ENCODE data around the gene TAMALIN. TPM values are rescaled to one million over a fixed set of nuclear protein-coding genes. Genes with fewer than 3 reads are reported as not detected.

TAMALIN gene
- total RNA-seq, 1 donor from 2014 or later: 20.3 TPM

DNA sequence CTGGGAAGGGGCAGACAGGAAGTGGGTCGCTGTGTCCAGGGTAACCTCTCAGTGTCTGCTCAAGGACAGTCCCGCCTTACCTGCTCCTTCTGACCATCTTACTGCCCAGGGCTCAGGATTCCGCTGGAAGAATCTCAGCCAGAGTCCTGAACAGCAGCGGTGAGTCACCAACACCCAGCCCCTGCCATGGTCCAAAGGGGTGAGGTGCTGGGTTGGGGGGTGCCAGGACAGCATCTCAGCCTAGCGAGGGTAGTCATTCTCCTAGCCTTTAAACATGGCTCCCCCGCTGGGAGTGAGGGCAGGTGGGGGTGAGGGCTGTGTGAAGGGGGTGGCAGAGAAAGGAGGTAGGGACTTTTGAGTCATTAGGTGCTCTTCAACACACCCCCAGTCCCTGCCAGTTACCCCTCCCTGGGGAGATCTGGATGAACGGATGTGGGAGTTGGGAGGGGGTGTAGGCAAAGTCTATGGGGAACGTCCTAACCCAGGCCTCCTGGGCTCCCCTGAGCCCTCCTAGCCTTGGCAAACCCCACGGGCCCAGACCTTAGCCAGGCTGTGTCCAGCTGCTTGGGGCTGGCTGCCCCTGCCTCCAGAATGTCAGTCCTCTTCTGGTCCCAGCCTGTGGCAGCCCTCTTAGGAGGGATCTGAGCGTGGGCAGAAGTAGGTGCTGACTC is 2.5 kb downstream of the TAMALIN start:
- intact Hi-C loops (cut with DNase I): no loop called here
- ATAC-seq (peak; percentile 3), DNase-seq (ENCODE audit: missing footprints) (no peak)

DNA sequence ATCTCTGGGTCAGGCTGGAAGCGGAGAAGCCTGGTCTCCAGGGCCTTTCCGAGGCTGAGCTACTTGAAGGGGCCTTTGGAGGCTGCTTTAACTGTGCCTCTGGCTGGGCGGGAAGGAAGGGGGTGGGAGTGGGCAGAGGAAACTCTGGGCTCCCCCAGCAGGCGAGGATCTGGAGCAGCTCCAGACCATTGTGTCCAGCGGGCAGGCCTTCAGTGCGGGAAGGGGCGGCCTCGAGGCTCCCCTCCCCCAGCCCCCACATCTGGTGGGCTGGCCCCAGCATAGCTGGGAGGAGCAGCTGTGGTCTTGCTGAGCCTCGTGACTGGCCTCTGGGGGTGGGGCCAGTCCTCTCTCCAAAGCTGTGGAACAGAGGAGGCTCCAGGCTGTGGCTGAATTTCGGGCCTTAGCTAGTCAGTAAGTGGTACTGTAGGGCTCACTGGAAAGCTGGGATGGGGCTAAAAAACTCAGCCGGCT is 3.4 kb downstream of the TAMALIN start:
- intact Hi-C loops (cut with DNase I): no loop called here

DNA sequence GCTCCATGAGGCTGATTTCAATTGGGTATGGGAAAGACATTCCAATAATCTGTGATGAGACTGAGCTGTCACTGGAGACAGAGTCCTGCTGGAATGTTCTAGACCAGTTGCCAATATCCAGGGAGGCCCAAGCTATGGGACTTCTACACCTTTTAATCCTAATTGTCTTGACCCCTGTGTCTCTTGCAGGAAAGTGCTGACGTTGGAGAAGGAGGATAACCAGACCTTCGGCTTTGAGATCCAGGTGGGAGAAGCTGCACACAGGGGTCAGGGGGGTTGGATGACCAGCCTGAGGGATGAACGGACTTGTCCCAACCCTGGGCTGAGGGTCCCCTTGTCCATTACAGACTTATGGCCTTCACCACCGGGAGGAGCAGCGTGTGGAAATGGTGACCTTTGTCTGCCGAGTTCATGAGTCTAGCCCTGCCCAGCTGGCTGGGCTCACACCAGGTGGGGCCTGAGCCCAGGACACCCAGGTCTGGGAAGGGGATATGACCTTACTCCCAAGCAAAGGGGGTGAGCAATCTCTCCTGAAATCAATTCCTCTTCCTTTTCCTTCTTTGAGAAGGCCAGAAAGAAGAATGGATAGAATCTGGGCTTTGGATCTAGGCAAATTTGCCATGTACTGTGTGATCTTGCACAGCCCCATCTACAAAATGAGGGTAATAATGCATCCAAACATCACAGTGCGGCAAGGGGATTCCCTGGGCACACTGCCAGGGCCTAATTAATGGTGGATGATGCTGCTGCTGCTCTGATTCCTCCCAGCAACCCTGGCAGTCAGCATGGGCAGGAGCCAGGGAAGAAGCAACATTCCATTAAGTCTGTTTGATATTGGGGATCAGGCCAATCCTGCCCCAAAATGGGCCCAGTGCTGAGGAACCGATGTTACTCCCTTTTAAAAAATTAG is 4.2 kb downstream of the TAMALIN start:
- ATAC-seq (no peak), DNase-seq (ENCODE audit: missing footprints) (no peak)
- intact Hi-C loops (cut with DNase I): no loop called here

More for the DNA sequence above, 3.4 kb downstream of the TAMALIN start:
- DNase-seq (ENCODE audit: missing footprints) (peak; percentile 89), ATAC-seq (peak; percentile 82)

DNA sequence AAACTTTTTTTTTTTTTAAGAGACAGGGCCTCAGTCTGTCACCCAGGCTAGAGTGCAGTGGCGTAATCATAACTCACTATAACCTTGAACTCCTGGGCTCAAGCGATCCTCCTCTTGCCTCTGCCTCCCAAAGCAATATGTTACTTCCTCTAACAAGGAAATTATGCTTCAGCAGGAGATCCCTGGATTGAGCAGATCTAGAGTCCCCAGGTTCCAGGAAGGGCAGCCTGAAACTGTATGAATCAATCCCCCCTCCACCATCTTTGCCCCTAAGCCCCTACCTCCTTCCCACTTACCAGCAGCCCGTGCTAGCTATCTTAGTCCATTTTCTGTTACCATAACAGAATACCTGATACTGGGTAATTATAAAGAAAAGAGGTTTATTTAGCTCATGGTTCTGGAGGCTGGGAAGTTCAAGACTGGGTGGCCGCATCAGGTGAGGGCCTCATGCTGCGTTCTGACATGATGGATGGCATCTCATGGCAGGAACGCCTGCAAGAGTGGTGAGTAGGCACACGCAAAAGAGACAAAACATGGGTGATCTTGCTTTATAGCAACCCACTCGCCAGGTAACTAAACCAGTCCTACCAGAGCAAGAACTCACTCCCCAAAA is 5.0 kb downstream of the TAMALIN start:
- no peak for ATAC-seq
- DNase-seq (ENCODE audit: missing footprints): peak; percentile 0
- intact Hi-C loops (cut with DNase I): no loop called here

DNA sequence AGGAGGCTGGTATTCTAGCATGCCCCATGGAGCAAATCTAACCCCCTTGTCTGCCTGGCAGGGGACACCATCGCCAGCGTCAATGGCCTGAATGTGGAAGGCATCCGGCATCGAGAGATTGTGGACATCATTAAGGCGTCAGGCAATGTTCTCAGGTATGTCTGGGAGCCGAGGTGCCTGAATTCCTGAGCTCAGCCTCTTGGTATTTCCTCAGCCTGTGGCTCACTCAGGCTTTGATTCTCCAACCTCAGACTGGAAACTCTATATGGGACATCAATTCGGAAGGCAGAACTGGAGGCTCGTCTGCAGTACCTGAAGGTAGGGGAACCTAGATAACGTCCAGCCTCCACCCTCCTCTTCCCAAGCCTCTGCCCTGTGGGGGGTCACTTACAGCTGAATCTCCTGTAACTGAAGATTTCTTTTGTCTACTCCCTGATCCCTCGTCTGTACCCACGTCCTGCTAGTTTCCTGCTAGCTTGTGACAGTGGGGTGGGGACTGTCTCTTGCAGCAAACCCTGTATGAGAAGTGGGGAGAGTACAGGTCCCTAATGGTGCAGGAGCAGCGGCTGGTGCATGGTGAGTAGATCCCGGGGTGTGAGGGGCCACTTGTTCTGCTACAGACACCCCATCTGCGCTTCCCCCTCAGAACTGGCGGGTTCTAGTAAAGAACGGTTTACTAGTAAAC is 7.0 kb downstream of the TAMALIN start:
- DNase-seq (ENCODE audit: missing footprints) (peak; percentile 33), ATAC-seq (no peak)
- intact Hi-C loops (cut with DNase I): no loop called here

- ATAC-seq (no peak), DNase-seq (ENCODE audit: missing footprints) (peak; percentile 41)
- intact Hi-C loops (cut with DNase I): no loop called here
These were observed 8.1 kb downstream of the TAMALIN start for GRCh38 chr12:52014567-52015530.

GRCh38 chr12:52015532-52016041 is 8.8 kb downstream of the TAMALIN start:
- intact Hi-C loops (cut with DNase I): no loop called here
- ATAC-seq: no peak

DNA sequence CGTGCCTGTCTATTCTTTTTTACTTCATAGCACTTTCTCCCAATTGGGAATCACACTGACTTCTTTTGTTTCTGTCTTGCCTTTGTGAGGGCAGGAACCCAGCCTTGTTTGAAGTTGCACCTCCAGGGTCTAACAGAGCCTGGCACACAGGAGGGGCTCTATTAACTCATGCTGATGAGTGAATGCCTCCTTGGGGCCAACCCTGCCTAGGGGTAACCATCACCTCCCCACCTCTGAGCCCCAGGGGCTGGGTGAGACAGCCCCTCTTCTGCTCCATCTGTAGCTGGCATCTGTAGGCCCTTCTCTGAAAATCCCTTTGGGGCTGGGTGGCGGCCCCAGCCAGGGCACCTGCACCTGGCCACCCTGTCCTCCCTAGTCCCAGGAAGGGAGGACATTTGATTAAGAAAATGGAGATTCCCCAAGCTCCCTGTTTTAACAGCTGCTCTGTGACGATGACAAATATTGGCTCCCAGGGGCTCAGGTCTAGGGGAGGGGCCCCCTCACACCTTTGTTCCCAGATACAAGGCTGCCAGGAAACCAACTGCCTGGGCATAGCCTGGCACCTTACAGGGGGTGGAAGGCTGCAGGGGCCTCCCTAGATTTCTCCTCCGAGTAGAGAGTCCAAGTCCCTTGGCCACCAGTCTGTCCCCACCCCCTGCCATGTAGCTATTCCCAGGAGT is 11.8 kb downstream of the TAMALIN start:
- intact Hi-C loops (cut with DNase I): no loop called here

More at GRCh38 chr12:52015532-52016041, 8.8 kb downstream of the TAMALIN start:
- peak; percentile 27 for DNase-seq (ENCODE audit: missing footprints)

DNA sequence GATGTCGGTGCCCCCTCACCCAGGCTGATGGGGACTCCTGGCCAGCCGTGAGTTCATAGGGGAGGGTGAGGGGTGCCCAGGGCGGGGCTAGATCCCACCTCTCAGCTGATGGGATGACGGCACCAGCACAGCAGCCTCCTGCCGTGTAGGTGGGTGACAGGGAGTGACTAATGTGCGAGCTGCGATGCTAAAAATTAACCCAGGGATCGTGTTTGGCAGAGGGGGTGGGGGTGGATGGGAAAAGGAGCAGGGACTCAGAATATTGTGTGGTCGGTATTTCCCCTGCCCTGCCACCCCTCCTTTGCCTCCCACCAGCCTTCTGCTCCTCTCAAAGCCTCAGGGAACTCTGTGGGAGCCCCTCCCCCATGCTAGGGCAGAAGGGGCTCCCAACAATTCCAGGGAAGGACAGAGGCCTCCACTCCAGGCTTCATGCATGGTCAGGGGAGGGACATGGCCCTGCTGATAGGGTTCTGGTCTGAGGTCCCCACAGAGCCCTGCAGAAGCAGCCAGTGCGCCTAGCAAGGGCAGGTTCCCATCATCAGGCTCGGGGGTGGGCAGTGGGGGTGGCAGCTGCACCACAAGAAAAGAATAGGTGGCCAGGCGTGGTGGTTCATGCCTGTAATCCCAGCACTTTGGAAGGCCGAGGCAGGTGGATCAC is 12.5 kb downstream of the TAMALIN start:
- intact Hi-C loops (cut with DNase I): no loop called here
- DNase-seq (ENCODE audit: missing footprints) (peak; percentile 58), ATAC-seq (no peak)

More for the DNA sequence above, 11.8 kb downstream of the TAMALIN start:
- DNase-seq (ENCODE audit: missing footprints): peak; percentile 27
- ATAC-seq: no peak

DNA sequence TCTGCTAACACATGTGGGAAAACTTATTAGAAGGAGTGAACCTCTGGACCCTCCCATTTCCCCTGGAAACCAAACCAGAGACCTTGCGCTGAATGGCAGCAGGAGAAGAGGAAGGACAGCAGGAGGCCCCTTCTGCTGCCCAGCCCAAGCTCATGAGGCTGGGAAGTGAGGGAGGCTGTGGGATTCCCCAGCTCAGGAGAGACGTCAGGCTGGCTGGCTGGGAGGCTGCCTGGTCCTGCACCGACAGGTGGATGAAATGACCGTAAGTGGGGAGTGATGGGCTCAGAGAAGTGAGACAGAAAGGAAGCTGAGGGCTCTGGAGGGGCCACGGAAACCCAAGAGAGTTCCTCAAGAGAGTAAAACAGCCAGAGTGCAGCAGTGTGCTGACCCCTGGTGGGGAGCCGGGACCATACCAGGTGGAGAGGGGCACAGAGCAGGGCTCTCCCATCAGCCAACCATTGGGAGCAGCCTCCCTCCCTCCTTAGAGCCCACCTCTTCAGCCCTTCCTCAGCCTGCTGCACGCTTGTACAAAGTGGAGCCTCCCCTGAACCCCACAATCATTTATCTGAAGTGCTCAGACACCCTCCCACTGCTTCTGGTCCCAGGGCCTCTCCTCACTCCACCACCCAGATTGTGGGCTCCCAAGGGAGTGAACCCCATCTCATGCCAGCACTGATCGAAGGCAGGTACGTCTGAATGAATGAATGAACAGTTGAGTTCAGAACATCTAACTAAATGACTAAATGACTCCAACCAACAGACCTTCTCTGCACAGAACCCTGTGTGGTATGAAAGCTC is 14.0 kb downstream of the TAMALIN start:
- intact Hi-C loops (cut with DNase I): no loop called here
- ATAC-seq: no peak
- DNase-seq (ENCODE audit: missing footprints): peak; percentile 68

DNA sequence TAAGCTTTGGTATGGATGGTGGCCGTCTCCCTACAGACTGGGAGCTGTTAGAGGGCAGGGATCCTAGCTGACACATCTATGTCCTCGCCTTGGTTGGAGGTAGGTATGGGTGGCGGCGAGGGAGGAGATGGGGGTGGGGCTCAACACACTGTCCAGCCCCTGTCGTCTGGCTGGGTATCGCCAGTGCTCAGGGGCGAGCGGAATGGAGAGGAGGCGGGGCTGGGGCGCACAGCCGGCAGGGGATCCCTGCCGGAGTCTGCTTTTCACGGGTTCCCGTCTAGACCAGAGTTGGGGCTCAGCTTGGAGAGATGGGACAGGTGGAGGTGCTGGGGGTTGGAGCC is 16.1 kb downstream of the TAMALIN start:
- intact Hi-C loops (cut with DNase I): loop anchor here (1.0 kb wide), 2 partner anchors 19 to 30 kb away; no protein-coding TSS in a partner anchor
- ATAC-seq (no peak), DNase-seq (ENCODE audit: missing footprints) (no peak)

- intact Hi-C loops (cut with DNase I): loop anchor here (1.0 kb wide), 2 partner anchors 19 to 30 kb away; no protein-coding TSS in a partner anchor
- ATAC-seq (peak; percentile 62), DNase-seq (ENCODE audit: missing footprints) (peak; percentile 96)
These were observed 16.6 kb downstream of the TAMALIN start for GRCh38 chr12:52023182-52023975.

- DNase-seq (ENCODE audit: missing footprints) (peak; percentile 50), ATAC-seq (no peak)
- intact Hi-C loops (cut with DNase I): loop anchor here (1.0 to 2.0 kb wide), 3 partner anchors 20 to 95 kb away; no protein-coding TSS in a partner anchor
These were observed 17.4 kb downstream of the TAMALIN start for GRCh38 chr12:52023976-52024688.

GRCh38 chr12:52024845-52025230 is 18.1 kb downstream of the TAMALIN start:
- DNase-seq (ENCODE audit: missing footprints) (peak; percentile 76), ATAC-seq (no peak)
- intact Hi-C loops (cut with DNase I): loop anchor here (1.0 to 2.0 kb wide), 4 partner anchors 26 to 94 kb away; partner anchors contain the start of genes ATG101 and NR4A1

Measured in Right ventricle myocardium inferior (tissue), 1 donor.